ENCODE data around the gene FKRP.
"Not testable (repeated sequence)": the region's sequence is repeated elsewhere in the genome, so short reads cannot be mapped to it uniquely, and the experiment has no call there.

Gene FKRP, protein sequence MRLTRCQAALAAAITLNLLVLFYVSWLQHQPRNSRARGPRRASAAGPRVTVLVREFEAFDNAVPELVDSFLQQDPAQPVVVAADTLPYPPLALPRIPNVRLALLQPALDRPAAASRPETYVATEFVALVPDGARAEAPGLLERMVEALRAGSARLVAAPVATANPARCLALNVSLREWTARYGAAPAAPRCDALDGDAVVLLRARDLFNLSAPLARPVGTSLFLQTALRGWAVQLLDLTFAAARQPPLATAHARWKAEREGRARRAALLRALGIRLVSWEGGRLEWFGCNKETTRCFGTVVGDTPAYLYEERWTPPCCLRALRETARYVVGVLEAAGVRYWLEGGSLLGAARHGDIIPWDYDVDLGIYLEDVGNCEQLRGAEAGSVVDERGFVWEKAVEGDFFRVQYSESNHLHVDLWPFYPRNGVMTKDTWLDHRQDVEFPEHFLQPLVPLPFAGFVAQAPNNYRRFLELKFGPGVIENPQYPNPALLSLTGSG

DNA sequence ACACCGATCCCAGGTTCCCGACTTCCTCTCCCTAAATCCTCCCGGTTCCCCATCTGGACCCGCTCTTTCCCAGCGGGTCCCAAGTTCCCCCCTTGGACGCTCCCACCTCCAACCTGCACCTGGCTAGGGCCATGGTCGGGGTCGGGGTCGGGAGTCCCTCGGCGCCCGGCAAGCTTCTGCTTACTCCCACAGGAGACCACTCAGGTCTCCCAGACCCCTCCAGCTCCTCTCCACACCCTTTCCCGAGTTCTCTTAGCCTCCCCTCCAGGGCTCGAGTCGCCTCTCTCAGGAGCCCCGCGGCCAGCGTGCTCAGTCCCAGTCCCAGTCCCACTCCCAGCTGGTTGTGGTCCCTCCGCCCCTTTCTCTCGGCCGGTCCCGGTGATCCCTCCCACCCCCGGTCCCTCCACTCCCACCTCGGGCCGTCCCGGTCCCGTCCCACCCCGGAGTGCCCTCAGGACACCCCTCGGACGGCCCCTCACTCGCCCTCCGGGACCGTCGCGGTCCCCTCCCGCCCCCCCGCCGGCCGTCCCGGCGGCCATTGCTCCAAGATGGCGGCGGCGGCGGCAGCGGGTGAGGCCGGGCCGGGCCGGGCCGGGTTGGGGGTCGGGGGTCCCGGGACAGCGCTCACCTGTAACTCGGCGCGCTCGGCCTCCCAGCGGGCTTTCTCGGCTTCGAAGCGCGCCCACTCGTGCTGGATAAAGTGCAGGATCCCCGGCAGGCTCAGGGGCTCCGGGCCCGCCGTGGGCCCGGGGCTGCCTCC is at the start of gene FKRP:
Gene FKRP, plus strand, starts transcription at position 537 of the 760 bp plus-strand sequence. CDS start 9,394 bp downstream, outside the sequence.
- DNase-seq = peak; percentile 69

DNA sequence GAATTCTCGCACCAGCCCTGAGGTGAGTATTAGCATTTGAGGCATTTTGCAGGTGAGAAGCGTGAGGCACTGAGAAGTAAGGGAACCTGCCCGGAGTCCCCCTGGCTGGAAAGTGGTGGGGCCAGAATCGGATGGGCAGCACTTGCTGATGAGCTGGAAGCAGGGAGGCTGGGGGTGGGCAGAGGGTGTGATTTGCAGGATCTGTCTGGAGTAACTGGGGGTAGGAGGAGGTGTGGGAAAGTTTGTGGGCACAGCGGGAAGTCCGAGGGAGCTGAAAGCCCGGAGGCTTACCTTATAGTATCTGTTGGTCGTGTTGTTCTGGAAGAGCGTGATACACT is 49.0 kb upstream of the FKRP start:
- DNase-seq = no peak

DNA sequence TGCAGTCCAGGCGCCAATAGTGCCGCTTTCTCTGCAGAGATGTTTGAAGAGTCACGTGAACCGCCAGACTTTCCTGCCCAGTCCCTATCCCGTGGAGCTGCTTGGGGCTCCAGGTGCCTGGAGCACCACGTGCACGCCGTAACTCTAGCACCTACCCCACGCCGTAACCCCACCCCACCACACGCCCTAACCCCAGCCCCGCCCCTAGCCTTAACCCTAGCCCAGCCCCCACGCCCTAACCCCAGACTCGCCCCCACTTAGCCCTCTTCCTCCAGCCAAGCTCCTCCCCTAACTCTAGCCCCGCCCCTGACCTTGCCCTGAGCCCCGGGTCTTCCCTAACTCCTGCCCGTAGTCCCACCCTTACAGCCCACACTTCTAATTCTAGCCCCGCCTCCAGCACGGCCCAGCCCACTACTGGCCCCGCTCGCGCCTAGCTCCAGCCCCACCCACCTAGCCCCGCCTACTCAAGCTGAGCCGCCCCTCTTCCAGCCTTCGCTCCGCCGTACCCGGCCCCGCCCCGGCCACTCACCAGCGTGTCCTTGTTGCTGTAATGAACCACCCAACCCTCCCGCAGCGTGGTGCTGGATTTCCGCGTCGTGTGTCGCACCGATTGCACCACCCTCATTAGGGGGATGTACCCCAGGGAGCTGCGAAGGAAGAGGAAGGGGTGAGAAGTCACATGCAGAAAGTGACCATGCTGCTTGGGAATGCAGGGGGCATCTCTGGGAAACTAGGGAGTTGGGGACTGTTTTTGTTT is 48.5 kb upstream of the FKRP start:
- peak; percentile 94 for DNase-seq

DNA sequence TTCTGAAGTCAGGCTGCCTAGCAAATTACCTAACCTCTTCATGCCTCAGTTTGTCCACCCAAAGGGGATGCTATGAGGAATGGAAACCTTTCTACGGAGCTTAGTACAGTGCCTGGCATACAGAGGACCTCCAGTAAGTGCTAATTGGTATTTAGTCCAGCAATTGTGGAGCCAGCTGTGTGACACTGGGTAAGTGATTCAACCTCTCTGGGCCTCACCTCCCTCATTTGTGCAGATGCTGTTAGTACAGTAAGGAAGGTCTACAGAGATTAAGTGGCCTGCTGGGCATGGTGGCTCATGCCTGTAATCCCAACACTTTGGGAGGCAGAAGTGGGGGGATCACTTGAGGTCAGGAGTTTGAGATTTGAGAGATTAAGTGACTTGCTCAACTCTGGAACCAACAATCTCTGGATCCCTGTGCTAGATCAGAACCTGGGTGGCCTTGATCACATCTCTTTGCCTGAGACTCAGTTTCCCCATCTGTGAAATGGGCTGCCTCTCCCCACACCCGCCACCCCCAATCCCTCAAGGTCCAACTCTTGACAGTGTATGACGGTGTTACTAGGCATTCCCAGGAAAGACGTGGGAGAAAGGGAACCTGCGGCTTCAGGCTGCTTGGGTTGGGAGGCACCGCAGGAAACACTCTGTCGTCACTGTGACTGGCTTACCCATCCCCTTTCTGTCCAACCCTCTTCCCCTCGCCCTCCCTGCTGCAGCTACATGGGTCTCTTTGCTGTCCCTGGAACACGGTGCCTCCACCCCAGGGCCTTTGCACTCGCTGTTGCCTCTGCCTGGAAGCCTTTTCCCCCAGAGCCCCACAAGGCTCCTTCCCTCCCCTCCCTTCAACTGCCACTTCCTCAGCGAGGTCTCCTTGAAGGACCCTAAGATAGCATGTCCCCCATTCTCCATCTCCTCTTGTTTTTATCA is 47.2 kb upstream of the FKRP start:
- DNase-seq = no peak

DNA sequence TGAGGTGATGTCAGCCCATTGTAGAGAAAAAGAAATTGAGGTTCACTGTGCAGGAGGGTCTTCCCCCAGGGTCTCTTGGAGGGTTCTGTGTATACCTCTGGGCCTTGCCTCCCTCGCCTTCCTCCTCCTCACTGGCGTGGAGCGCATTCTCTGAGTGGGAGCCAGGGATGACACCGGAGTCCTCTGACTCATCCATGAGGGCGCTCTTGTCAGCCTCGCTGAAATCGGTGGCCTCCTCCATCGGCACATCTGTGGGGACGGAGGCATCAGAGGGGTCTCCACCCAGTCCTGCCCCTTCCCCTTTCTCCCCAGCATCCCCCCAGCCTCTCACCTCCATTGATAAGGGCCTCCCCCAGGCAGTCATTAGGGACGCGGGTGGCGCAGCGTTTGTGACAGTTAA is 45.2 kb upstream of the FKRP start:
- DNase-seq = no peak

DNA sequence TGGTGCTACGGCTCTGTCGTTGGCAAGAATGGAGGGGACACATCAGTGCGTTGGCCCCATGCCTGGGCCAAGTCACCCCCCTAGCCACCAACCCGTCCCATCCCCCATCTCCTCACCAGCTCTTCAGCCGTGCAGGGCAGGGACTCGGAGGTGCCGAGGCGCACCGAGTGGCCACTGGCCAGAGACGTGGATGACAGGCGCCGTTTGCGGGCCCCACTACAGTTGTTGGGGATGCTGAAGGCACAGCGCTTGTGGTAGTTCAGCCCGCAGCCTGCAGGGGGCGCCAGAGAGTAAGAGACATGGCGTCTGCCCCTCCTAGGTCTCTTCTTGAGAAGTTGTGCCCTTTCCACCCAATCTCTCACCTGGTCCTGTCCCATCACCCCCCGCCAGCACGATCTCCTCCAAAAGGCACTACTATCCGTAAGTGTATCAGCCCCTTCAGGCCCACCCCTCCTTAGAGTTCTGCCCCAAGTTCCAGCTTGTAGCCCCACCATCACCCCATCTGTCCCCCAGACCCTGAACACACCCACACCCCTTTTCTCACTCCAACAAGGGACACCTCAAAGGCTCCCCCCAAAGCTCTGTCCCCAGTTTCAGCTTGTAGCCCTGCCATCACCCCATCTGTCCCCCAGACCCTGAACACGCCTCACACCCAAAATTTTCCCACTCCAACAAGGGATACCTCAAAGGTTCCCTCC is 41.3 kb upstream of the FKRP start:
- peak; percentile 74 for DNase-seq

DNA sequence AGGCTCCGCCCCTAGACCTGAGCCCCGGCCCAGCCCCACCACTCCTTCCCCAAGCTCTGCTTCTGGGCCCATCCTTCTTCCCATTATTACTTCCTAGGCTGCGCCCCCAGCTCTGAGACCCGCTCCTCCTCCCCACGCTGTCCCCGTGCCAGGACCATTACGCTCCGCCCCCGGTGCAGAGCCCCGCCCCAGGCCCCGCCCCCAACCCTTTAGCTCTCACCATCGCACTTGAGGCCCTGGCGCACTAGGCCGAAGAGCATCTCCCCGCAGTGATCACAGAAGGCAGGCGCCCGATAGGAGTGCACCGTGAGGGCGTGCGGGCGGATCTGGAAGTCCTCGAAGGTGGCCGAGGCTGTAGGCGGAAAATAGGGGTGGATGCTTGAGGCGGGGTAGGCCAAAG is 35.2 kb upstream of the FKRP start:
- DNase-seq = no peak

DNA sequence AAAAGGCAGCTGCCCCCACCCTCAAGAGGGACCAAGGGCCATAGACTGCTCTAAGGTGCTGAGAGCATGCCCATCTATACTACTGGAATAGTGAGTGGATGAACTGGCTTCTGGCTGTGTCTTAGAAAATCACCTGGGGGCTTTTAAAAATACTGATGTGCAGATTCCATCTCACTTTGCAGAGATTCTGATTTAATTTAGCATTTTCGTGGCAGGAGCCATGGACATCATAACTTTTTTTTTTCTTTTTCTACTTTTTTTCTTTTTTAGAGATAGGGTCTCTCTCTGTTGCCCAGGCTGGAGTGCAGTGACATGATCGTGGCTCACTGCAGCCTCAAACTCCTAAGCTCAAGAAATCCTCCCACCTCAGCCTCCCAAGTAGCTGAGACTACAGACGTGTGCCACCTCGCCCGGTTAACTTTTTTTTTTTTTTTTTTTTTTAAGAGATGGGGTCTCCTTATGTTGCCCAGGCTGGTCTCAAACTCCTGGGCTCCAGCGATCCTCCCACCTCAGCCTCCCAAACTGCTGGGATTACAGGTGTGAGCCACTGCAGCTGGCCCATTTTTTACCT is 33.0 kb upstream of the FKRP start:
- not testable (repeated sequence) for DNase-seq

DNA sequence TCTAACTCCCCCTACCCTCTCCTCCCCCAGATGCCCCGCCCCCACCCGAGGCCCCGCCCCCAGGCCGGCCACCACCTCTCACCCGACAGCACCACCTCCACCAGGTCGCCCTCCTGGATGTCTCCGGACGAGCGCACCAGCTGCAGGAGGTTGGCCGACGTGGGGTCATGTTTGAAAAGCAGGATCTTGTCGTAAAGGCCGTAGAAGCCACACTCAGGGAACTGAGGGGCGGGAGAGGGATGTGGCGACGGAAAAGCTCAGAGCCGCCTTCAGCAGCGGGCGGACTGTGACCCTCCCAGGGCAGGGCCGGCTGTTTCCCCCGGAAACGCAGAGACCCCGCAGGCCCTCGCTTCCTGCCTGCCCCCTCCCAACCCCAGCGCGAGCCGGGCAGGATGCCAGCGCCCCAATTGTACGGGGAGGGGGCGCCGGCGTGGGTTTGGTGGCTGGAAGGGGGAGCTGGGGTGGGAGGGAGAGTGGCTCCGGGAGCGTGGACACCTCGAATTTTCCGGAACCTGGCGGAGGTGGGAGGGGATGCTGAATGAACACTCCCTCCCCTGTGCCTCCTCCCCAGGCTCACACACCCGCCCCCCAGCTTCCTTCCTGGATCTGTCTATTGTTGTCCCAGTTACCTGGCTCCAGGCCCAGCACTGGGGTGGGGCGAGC is 31.9 kb upstream of the FKRP start:
- peak; percentile 80 for DNase-seq

DNA sequence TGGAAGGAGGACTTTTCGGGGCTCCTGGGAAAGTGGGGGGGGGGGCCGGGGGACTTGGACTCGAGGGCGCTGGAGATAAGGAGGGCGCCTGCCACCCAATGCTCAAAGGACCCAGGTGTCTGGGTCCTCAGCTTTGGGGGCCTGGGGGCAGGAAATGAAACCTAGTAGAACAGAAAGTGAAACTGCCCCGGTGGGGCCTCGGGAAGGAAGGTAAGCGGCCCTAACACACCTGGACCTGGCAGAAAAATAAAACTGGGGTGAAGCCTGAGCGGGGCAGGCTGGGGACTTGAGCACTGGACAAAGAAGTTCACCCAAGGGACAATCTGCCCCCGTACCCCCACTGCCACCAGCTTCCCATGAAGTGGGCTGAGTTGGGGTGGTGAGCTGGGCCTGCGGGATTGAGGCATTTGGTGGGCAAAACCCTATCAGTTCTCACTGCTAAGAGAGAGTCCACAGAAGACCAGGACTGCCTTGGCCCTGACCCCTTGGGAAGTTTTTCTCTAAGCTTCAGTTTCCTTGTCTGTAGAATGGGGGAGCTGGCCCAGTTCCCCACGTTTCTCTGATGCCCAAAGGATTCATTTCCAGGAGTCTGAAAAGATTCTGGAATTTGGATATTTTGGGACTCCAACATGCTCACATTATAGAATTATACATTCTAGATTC is 31.3 kb upstream of the FKRP start:
- DNase-seq = no peak

DNA sequence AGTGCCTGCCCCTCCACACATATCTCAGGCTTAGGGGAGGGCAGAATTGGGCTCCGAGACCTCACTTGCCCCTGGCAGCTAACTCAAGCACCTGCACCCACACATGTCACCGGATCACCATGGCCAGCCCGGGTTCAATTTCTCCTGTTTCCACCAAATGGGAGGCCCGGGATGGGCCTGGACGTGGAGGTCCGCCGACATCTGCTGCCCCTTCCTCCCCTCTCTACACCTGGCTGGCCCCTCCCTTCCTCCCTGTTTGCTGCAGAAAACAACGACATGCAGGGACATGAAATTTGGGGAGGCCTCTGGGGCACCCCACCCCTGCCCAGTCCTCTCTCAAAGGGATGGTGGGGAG is 30.3 kb upstream of the FKRP start:
- DNase-seq = no peak

DNA sequence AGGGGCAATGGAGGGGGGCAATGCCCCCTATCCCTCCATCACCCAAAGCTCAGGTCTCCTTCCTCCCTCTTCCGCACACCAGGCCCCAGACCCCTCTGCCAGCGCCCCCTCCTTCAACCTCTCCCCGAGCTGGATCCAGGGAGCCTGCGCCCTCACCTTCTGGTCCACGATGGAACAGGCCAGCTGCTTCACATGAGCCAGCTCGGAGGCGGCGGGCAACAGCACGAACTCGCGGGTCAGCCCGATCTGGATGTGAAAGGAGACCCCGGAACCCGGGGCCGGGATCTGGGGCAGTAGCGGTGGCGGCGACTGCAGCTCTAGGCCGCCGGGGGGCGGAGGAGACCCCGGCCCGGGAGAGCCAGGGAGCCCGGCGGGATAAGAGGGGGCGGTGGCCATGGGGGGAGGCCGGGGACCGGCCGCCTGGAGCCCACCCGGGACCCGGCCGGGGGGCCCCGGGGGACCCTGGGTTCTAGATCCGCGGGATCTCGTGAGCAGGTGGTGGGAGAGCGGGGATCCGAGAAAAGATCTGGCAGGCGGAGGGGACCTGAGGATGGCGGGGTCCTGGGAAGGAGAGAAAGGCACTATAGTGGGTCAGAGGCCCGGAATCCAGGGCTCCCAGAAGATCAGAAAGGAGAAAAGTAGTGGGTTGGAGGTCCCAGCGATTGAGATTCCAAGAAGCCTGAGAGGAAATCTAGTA is 29.7 kb upstream of the FKRP start:
- DNase-seq = peak; percentile 68

DNA sequence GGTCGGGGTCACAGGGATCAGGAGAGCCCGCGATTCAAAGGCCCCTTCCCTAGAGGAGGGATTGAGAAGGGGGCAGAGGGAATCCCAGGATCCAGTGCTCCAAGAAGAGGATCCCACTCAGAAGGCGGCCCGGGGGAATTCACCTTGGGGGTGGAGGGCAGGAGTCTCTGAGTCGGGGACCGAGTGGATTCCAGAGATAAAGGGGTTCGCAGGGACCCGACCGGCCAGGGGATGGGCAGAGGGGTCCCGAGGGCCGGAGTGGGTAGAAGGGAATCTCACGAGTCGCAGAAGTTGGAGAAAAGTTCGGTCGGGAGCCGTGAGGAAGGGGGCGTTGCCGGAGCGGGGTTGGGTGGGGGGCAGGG is 29.2 kb upstream of the FKRP start:
- DNase-seq = no peak

DNA sequence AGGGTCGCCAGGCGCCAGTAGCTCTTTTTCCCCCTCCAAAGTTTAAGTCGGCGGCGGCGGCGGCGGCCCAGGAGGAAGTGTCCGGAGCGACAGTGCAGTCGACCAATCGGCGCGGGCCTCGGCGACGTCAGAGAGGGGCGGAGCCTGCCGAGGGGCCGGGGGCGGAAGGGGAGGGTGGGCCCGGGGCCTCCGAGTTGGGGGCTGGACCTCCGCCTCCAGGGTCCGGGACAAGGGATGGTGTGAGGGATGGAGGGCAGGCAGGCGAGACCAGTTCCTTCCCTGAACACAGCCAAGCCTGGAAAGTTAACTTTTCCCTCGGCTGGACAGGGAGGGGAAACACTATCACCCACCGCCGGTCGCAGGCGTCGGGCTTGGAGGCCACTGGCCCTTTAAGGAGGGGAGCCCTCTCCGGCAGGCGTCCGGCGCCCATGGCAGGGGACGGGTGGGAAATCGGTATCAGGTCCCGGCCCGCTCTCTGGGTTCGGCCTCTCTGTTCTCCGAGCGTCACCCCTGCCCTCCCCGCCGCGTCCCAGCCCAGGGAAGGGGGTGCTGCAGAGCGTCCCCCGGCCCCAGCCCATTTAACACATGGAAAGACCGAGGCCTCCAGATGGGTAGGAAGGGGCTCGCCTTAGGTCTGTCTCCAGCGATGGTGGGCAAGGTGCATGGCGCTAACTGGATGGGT is 28.7 kb upstream of the FKRP start, which contains the start of gene PRKD2:
Gene PRKD2, minus strand, starts transcription at position 81 of the 682 bp plus-strand sequence. CDS start 744 bp downstream, outside the sequence.
- DNase-seq = peak; percentile 96

DNA sequence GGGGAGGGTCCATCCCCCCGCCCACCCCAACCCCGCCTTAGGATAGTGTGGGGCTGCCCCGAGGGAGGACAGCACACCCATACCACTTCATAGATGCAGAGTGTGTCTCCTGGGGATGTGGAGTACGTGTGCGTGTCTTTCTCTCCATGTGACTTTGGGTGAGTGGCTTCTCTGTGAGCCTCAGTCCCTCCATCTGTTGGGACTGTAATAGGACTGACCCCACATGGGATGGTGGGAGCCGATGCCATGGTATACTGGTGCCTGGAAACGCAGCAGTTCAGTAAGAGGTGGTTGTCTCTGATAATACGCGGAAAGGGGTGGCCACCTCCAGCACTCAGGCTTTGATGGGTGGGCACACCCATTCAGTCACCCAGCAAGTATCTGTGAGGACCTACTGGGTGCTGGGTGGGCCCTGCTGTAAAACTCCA is 28.1 kb upstream of the FKRP start:
- DNase-seq = no peak

DNA sequence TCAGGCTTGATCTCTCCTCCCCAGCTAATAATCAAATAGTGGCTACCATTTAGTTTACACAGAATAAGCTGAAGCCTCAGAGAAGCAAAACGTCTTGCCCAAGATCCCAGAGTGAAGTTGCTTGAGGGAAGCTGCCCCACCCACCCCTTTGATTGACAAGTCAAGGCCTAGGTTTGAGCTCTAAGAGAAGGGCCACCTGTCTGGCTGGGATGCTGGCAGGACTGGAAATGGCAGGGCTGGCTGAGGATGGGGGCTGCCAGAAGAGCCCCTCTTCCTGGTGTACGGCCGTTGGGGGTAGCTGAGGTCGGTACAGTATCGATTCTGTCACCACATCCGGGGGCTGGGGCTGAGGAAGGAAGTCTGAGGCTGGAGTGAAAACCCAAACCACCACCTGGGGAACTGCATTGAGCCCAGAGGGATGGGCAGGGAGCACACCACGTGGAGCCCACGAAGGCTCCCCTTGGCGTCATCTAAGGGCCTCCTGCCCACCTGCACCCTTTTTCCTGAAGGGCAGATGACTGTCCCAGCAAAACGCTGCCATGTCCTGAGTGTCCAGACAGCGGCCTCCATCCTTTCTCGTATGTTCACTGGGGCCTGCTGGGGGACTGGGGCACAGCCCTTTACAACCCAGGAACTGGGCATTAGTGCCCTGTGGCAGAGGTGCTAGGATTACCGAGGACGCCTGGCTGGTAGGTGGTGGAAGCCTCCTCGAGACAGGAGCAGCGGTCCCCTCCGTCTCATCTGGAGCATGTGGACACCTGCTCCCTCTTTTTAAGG is 27.5 kb upstream of the FKRP start:
- DNase-seq = no peak

DNA sequence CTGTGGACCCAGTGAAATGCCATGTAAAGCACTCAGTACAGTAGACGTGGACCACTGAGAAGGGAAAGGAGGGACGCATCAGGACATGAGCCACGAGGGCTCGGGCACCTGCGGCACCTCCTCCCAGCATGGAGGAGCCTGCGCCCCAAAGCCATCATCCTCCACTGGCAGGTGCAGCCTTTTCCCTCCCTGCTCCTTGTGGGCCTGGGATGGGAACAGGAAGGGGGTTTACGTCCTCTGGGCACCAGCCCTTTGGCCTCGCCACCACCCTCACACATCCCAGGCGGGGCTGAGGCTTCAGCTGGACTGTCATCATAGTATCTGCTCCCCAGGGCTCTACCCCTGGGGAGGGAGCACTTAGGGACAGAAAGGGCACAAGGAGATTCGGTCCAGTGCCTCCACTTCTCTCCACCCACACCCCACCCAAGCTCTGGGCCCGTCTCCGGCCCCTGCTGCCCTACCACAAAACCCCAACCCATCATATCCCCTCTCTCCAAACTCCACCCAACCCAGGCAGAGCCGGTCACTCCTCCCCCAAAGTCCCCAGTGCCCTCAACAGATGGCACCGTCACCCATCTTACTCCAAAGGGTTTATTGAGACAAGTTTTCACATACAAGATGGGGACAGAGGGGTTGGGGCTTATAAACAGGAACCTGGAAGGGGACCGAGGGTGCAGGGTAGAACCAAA is 26.8 kb upstream of the FKRP start:
- no peak for DNase-seq

Data from eye (tissue), 1 donor.